Sigmoid colon (tissue), 4 donors: ENCODE measurements around the gene TSPAN4.

ENCODE experiments used
- CTCF ChIP-seq, 4 experiments: fragments of 450-650 bp in 3 of 4; fragments of 200-600 bp in 1 of 4; IDR thresholded peaks; one replicate each; pipeline ENCODE4 v1.5.1; 2016 to 2019; ENCODE audit warnings: antibody characterized with exemption in 4 of 4, mild to moderate bottlenecking in 3 of 4, moderate library complexity in 2 of 4
- EP300 ChIP-seq, 4 donors: sonication (generic); formaldehyde crosslinking; IDR thresholded peaks; one replicate each; pipeline ENCODE4 v1.6.1; 2017; ENCODE audit warnings: antibody characterized with exemption in 4 of 4
- POLR2A ChIP-seq, 2 donors: fragments of 450-650 bp; IDR thresholded peaks; one replicate each; pipeline ENCODE4 v1.6.1; 2016; ENCODE audit warnings: antibody characterized with exemption in 2 of 2, mild to moderate bottlenecking in 2 of 2, moderate library complexity in 2 of 2
- POLR2AphosphoS5 ChIP-seq, 4 donors: sonication (generic); formaldehyde crosslinking; IDR thresholded peaks; one replicate each; pipeline ENCODE4 v1.6.1; 2017; ENCODE audit warnings: antibody characterized with exemption in 4 of 4

GRCh38 chr11:821512-822371 lies 20.9 kb upstream of the TSPAN4 start:
- TF ChIP-seq POLR2A (IDR thresholded peaks at IDR 0.05), result no peak
- no peak for TF ChIP-seq CTCF (IDR thresholded peaks at IDR 0.05)
- TF ChIP-seq POLR2AphosphoS5 (IDR thresholded peaks at IDR 0.05), result no peak
- no peak for TF ChIP-seq EP300 (IDR thresholded peaks at IDR 0.05)
